GM23338 (cell line): Measurements from ENCODE around the gene RFXANK. TPM values are rescaled to one million over a fixed set of nuclear protein-coding genes. Genes with fewer than 3 reads are reported as not detected.

ENCODE experiments used
- ATAC-seq: fragments of 200-7000 bp; cut with Tn5 transposase; 3 replicates; pipeline ENCODE4 v1.9.1; 2020
- DNase-seq: peaks from one replicate; pipeline ENCODE4 v3.0.0-alpha.2; 2015; ENCODE audit warnings: low spot score
- H2AFZ ChIP-seq: fragments of 200-600 bp; sonication (generic); 2 replicates; pipeline ENCODE4 v1.8.0; 2016; ENCODE audit warnings: antibody characterized with exemption, mild to moderate bottlenecking, moderate library complexity
- H3F3A ChIP-seq: fragments of 200-600 bp; sonication (generic); replicated peaks from 2 replicates; pipeline ENCODE4 v1.8.0; 2017; ENCODE audit warnings: antibody characterized with exemption, mixed run types, low read depth
- H3K27ac ChIP-seq: fragments of 200-600 bp; sonication (generic); 2 replicates; pipeline ENCODE4 v1.6.1; 2016; ENCODE audit warnings: low read depth
- H3K27me3 ChIP-seq: fragments of 200-600 bp; sonication (generic); 2 replicates; pipeline ENCODE4 v1.8.0; 2016; ENCODE audit warnings: mild to moderate bottlenecking, mixed run types, moderate library complexity; ENCODE audit not compliant: insufficient read depth
- H3K36me3 ChIP-seq: fragments of 200-600 bp; sonication (generic); 2 replicates; pipeline ENCODE4 v1.8.0; 2016; ENCODE audit warnings: mild to moderate bottlenecking; ENCODE audit not compliant: insufficient read depth
- H3K4me1 ChIP-seq: fragments of 200-600 bp; sonication (generic); 2 replicates; pipeline ENCODE4 v1.8.0; 2016; ENCODE audit warnings: mild to moderate bottlenecking, moderate library complexity; ENCODE audit not compliant: insufficient read depth
- H3K4me2 ChIP-seq: fragments of 200-600 bp; sonication (generic); 2 replicates; pipeline ENCODE4 v1.7.1; 2017; ENCODE audit warnings: mixed run types
- H3K4me3 ChIP-seq: fragments of 200-600 bp; sonication (generic); 2 replicates; pipeline ENCODE4 v1.6.1; 2016; ENCODE audit warnings: mixed run types
- H3K79me2 ChIP-seq: fragments of 200-600 bp; sonication (generic); replicated peaks from 2 replicates; pipeline ENCODE4 v1.8.0; 2017; ENCODE audit warnings: mild to moderate bottlenecking; ENCODE audit not compliant: insufficient read depth
- H3K9me2 ChIP-seq: fragments of 200-600 bp; sonication (generic); 2 replicates; pipeline ENCODE4 v1.8.0; 2017; ENCODE audit not compliant: insufficient read depth
- H4K20me1 ChIP-seq: fragments of 200-600 bp; sonication (generic); replicated peaks from 2 replicates; pipeline ENCODE4 v1.8.0; 2017; ENCODE audit warnings: mild to moderate bottlenecking; ENCODE audit not compliant: insufficient read depth
- H3K27ac Mint-ChIP-seq: 2 replicates; pipeline ENCODE4 v1.8.0; 2020; ENCODE audit warnings: inconsistent platforms, mild to moderate bottlenecking, moderate library complexity, mixed read lengths
- H3K27me3 Mint-ChIP-seq: 3 replicates; pipeline ENCODE4 v1.8.0; 2022; ENCODE audit warnings: low read depth, mild to moderate bottlenecking, moderate library complexity, mixed read lengths, inconsistent platforms; ENCODE audit not compliant: insufficient read depth, poor library complexity
- H3K36me3 Mint-ChIP-seq: 3 replicates; pipeline ENCODE4 v1.8.0; 2021; ENCODE audit warnings: low read depth, mild to moderate bottlenecking, inconsistent platforms, moderate library complexity, mixed read lengths
- H3K4me1 Mint-ChIP-seq: 3 replicates; pipeline ENCODE4 v1.8.0; 2020; ENCODE audit warnings: mild to moderate bottlenecking, inconsistent platforms, mixed read lengths
- H3K4me3 Mint-ChIP-seq: 3 replicates; pipeline ENCODE4 v1.8.0; 2021; ENCODE audit warnings: moderate library complexity, mild to moderate bottlenecking, inconsistent platforms, mixed read lengths
- H3K9me3 Mint-ChIP-seq: 3 replicates; pipeline ENCODE4 v1.8.0; 2020; ENCODE audit warnings: moderate library complexity, mild to moderate bottlenecking, inconsistent platforms, mixed read lengths
- CREB1 ChIP-seq: fragments of 250-450 bp; sonication (Bioruptor Pico); IDR thresholded peaks from 2 replicates; pipeline ENCODE4 v1.5.0; 2020; ENCODE audit warnings: low read depth, mild to moderate bottlenecking, moderate library complexity
- CTCF ChIP-seq, 2 experiments: fragments of 200-600 bp in 1 of 2; sonication (generic) in 1 of 2; conservative IDR thresholded peaks; 2 replicates each; pipeline versions ENCODE4 v1.5.1 to v1.6.1; 2016 to 2017; ENCODE audit warnings: antibody characterized with exemption in 2 of 2, low read depth in 2 of 2, mild to moderate bottlenecking in 2 of 2, moderate library complexity in 1 of 2
- ETS1 ChIP-seq: IDR thresholded peaks from 2 replicates; pipeline ENCODE4 v1.6.1; 2016; ENCODE audit warnings: antibody characterized with exemption
- EZH2 ChIP-seq: fragments of 200-600 bp; sonication (generic); IDR thresholded peaks from one replicate; pipeline ENCODE4 v1.8.0; 2017; ENCODE audit warnings: antibody characterized with exemption, mild to moderate bottlenecking, low read depth; ENCODE audit not compliant: unreplicated experiment
- NANOG ChIP-seq: IDR thresholded peaks from 2 replicates; pipeline ENCODE4 v1.6.1; 2016; ENCODE audit warnings: antibody characterized with exemption, borderline replicate concordance
- POLR2AphosphoS5 ChIP-seq: IDR thresholded peaks from 2 replicates; pipeline ENCODE4 v1.6.1; 2016; ENCODE audit warnings: antibody characterized with exemption, low read depth
- REST ChIP-seq: IDR thresholded peaks from one replicate; pipeline ENCODE4 v1.6.1; 2018; ENCODE audit warnings: antibody characterized with exemption; ENCODE audit not compliant: unreplicated experiment
- ZNF462 ChIP-seq: fragments of 250-450 bp; sonication (Bioruptor Pico); IDR thresholded peaks from 2 replicates; pipeline ENCODE4 v1.5.0; 2020; ENCODE audit warnings: mild to moderate bottlenecking, moderate library complexity
- polyA plus RNA-seq: library from polyadenylated mRNA; unstranded; fragments of >200 nt; fragmentation: Nextera tagmentation; extraction: Ambion mirVana; gene quantifications from 2 replicates; pipeline ENCODE4 v1.2.1, GENCODE V29; 2016
- total RNA-seq: library from RNA; depleted of rRNA; stranded (reverse); fragments of >200 nt; shearing (Covaris generic); gene quantifications from 2 replicates; pipeline ENCODE4 v1.2.3, GENCODE V29; 2014

Gene RFXANK
- total and polyA plus RNA-seq, 2 experiments from 2014 or later = 54.3 to 124 TPM

GRCh38 chr19:19160461-19161035 is 31.5 kb upstream of the RFXANK start:
- TF ChIP-seq EZH2 = no peak
- peak; percentile 26; the same call in 1 of the 2 replicates for TF ChIP-seq ETS1
- TF ChIP-seq POLR2AphosphoS5 = peak; percentile 62
- peak; percentile 78 for ATAC-seq

GRCh38 chr19:19162495-19162894 is 29.6 kb upstream of the RFXANK start:
- H3K27ac ChIP-seq = no peak overlapping the region
- H3F3A ChIP-seq = 0 out of 2 replicates have a peak, but pooled peaks cover 1% of the 10 kb centered on the region
- no peaks in the 10 kb centered on the region for H3K9me2 ChIP-seq
- peaks cover 16% of the 10 kb centered on the region for H3K4me1 ChIP-seq
- no peaks in the 10 kb centered on the region for H3K27me3 ChIP-seq
- Mint-ChIP-seq H3K4me3 (no peak overlapping the region), H3K27me3 (peaks cover 14% of the 10 kb centered on the region), H3K27ac (no peak overlapping the region), H3K4me1 (peaks cover 15% of the 10 kb centered on the region), H3K36me3 (peaks cover 4% of the 10 kb centered on the region; the same call in 1 of the 3 replicates), H3K9me3 (peaks cover 3% of the 10 kb centered on the region)
- no peaks in the 10 kb centered on the region for H3K79me2 ChIP-seq
- H3K4me2 ChIP-seq = no peak overlapping the region
- no peaks in the 10 kb centered on the region for H4K20me1 ChIP-seq
- H3K4me3 ChIP-seq = no peak overlapping the region
- no peak for DNase-seq
- H2AFZ ChIP-seq = no peak overlapping the region
- no peaks in the 10 kb centered on the region for H3K36me3 ChIP-seq
- no peak for ATAC-seq
- no peak for TF ChIP-seq CTCF (conservative IDR thresholded peaks at IDR 0.05; ENCODE audit: low read depth in 2 of 2)
- no peak for TF ChIP-seq ZNF462 (CRISPR knock-in tag)
- TF ChIP-seq EZH2 = no peak
- no peak for TF ChIP-seq POLR2AphosphoS5
- TF ChIP-seq NANOG = no peak
- TF ChIP-seq REST = no peak
- no peak for TF ChIP-seq CREB1 (CRISPR knock-in tag)

More at GRCh38 chr19:19160461-19161035, 31.5 kb upstream of the RFXANK start:
- Histone ChIP-seq H3K4me3 (peak overlapping the region; percentile 38; the same call in 1 of the 2 replicates), H3K4me2 (peak overlapping the region; percentile 78), H3K27me3 (no peaks in the 10 kb centered on the region), H4K20me1 (no peaks in the 10 kb centered on the region), H3K79me2 (no peaks in the 10 kb centered on the region), H3K36me3 (no peaks in the 10 kb centered on the region), H3K27ac (peak overlapping the region; percentile 93), H2AFZ (peak overlapping the region; percentile 43; the same call in 1 of the 2 replicates), H3F3A (0 out of 2 replicates have a peak, but pooled peaks cover 4% of the 10 kb centered on the region), H3K4me1 (peaks cover 16% of the 10 kb centered on the region), H3K9me2 (no peaks in the 10 kb centered on the region)
- Mint-ChIP-seq H3K4me1 (peaks cover 20% of the 10 kb centered on the region), H3K36me3 (peaks cover 18% of the 10 kb centered on the region), H3K27ac (peak overlapping the region; percentile 84), H3K4me3 (no peak overlapping the region), H3K9me3 (peaks cover 3% of the 10 kb centered on the region), H3K27me3 (peaks cover 12% of the 10 kb centered on the region)
- peak; percentile 83 for DNase-seq
